NB4 (cell line): ENCODE data around the gene CYP26A1.

Experiments used
- DNase-seq: peaks from one replicate; pipeline ENCODE4 v3.0.0; 2010; ENCODE audit warnings: low read depth
- H3K4me3 ChIP-seq: one replicate; pipeline ENCODE4 v1.5.1; 2011; ENCODE audit warnings: mild to moderate bottlenecking, low read depth, low read length, moderate library complexity
- CTCF ChIP-seq: IDR thresholded peaks from one replicate; pipeline ENCODE4 v1.5.1; 2012; ENCODE audit warnings: low read depth, low read length
- MYC ChIP-seq: IDR thresholded peaks from 2 replicates; pipeline ENCODE4 v1.6.1; 2011; ENCODE audit warnings: low read depth, low read length
- POLR2A ChIP-seq: IDR thresholded peaks from 2 replicates; pipeline ENCODE4 v1.6.1; 2011; ENCODE audit warnings: mild to moderate bottlenecking; ENCODE audit not compliant: insufficient read length; ENCODE audit errors: extremely low read depth
- TF ChIP-seq, protein P1 (sequence below): IDR thresholded peaks from 2 replicates; pipeline ENCODE4 v1.6.1; 2011; ENCODE audit warnings: low read depth, low read length

Gene CYP26A1, protein sequence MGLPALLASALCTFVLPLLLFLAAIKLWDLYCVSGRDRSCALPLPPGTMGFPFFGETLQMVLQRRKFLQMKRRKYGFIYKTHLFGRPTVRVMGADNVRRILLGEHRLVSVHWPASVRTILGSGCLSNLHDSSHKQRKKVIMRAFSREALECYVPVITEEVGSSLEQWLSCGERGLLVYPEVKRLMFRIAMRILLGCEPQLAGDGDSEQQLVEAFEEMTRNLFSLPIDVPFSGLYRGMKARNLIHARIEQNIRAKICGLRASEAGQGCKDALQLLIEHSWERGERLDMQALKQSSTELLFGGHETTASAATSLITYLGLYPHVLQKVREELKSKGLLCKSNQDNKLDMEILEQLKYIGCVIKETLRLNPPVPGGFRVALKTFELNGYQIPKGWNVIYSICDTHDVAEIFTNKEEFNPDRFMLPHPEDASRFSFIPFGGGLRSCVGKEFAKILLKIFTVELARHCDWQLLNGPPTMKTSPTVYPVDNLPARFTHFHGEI

GRCh38 chr10:93073539-93074146 lies at the start of gene CYP26A1:
TSS of gene CYP26A1 (plus strand) at chr10:93073893. CDS start at chr10:93073935, 42 bp downstream.
- TF ChIP-seq MYC (no peak), POLR2A (no peak)
- TF ChIP-seq, protein P1, sequence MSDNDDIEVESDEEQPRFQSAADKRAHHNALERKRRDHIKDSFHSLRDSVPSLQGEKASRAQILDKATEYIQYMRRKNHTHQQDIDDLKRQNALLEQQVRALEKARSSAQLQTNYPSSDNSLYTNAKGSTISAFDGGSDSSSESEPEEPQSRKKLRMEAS: no peak
- no peak for DNase-seq
- no peak within 1 kb of the TSS for H3K4me3 ChIP-seq

GRCh38 chr10:93026072-93026471 lies 47.6 kb upstream of the CYP26A1 start:
- no peak for TF ChIP-seq POLR2A
- DNase-seq: no peak
- no peak overlapping the region for H3K4me3 ChIP-seq

DNA sequence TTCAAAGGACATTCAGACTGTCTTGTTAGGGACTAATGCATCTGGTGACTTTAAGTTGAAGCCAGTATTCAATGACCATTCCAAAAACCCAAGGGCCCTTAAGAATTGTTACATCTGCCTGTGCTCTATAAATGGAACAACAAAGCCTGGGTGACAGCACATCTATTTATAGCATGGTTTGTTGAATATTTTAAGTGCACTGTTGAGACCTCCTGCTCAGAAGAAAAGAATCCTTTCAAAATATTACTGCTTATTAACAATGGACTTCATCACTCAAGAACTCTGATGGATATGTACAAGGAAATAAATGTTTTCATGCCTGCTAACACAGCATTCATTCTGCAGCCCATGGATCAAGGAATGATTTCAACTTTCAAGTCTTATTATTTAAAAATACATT lies 46.2 kb upstream of the CYP26A1 start:
- TF ChIP-seq POLR2A: no peak
- no peak for TF ChIP-seq MYC
- TF ChIP-seq CTCF: no peak
- TF ChIP-seq, protein P1: no peak
- no peak for DNase-seq
- H3K4me3 ChIP-seq: no peak overlapping the region

DNA sequence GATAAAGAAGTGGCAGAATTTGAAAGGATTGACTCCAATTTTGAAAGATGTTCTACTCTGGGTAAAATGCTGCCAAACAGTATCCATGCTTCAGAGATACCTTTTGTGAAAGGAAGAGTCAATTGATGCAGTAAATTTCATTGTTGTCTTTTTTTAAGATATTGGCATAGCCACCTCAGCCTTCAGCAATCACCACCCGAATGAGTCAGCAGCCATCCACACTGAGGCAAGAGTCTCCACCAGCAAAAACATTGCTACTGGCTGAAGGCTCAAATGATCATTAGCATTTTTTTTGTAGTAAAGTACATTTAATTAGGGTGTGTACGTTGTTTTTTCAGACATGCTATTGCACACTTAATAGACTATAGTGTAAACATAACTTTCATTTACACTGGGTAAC lies 44.8 kb upstream of the CYP26A1 start:
- TF ChIP-seq POLR2A (no peak), CTCF (no peak), MYC (no peak)
- TF ChIP-seq, protein P1: no peak
- peak; percentile 15 for DNase-seq
- no peak overlapping the region for H3K4me3 ChIP-seq

GRCh38 chr10:93030409-93030808 lies 43.3 kb upstream of the CYP26A1 start:
- no peak overlapping the region for H3K4me3 ChIP-seq
- DNase-seq: no peak
- no peak for TF ChIP-seq POLR2A
- no peak for TF ChIP-seq CTCF
- TF ChIP-seq, protein P1: no peak
- TF ChIP-seq MYC: no peak

DNA sequence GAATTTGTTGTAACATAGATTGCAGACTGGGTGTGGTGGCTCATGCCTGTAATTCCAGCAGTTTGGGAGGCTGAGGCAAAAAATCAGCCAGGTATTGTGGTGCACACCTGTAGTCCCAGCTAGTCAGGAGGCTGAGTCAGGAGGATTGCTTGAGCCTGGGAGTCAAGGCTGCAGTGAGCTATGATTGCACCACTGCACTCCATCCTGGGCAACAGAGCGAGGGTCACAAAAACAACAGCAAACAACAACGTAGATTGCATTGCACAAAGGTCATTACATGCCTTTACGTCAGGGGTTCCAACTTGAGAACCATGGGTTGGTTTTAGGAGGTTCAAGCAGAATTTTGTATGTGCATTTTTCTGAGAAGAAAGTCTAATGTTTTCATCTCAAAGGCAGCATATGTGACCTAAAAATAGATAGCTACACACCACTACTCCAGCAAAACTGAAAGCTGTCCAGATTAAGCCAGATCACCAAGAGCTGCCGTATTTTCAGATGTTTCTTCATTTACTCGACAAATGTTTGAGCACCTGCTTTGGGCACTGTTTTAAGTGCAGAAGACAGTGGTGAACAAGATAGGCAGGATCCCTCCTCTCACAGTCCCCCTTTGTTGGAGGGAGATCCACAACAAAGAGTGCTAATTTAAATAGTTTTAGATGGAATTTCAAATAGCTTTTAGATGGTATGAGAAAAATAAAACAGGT lies 41.4 kb upstream of the CYP26A1 start:
- TF ChIP-seq CTCF: no peak
- TF ChIP-seq, protein P1: no peak
- H3K4me3 ChIP-seq: no peak overlapping the region
- DNase-seq: no peak
